Fibroblast of lung (primary cell): ENCODE data around the gene SH3BP2. TPM values are rescaled to one million over a fixed set of nuclear protein-coding genes. Genes with fewer than 3 reads are reported as not detected.

Source experiments
- DNase-seq, 2 donors: peaks; one replicate each; pipeline versions ENCODE4 v3.0.0 to v3.0.0-alpha.2; 2010; ENCODE audit warnings: low read depth in 2 of 2
- H2AFZ ChIP-seq: 2 replicates; pipeline ENCODE4 v1.5.1; 2012; ENCODE audit warnings: low read length, control low read depth, inconsistent platforms
- H3K27ac ChIP-seq: 2 replicates; pipeline ENCODE4 v1.5.1; 2011; ENCODE audit warnings: low read length, control low read depth; ENCODE audit not compliant: insufficient read depth
- H3K27me3 ChIP-seq: 2 replicates; pipeline ENCODE4 v1.5.1; 2011; ENCODE audit warnings: mild to moderate bottlenecking, low read length; ENCODE audit not compliant: control insufficient read depth, insufficient read depth
- H3K36me3 ChIP-seq: 2 replicates; pipeline ENCODE4 v1.5.1; 2011; ENCODE audit warnings: low read length; ENCODE audit not compliant: control insufficient read depth, insufficient read depth
- H3K4me1 ChIP-seq: 2 replicates; pipeline ENCODE4 v1.5.1; 2011; ENCODE audit warnings: low read length; ENCODE audit not compliant: control insufficient read depth, insufficient read depth; ENCODE audit errors: extremely low read depth
- H3K4me2 ChIP-seq: 2 replicates; pipeline ENCODE4 v1.5.1; 2011; ENCODE audit warnings: low read length, control low read depth; ENCODE audit not compliant: insufficient read depth; ENCODE audit errors: extremely low read depth
- H3K4me3 ChIP-seq, 4 experiments: fragments of 200-600 bp in 1 of 4; sonication (generic) in 1 of 4; replicated peaks in 1 of 4; 2 replicates each; pipeline ENCODE4 v1.5.1; 2011 to 2016; ENCODE audit warnings: low read length in 4 of 4, low read depth in 3 of 4, mild to moderate bottlenecking in 3 of 4, control low read depth in 2 of 4, inconsistent platforms in 1 of 4, mixed read lengths in 1 of 4; ENCODE audit not compliant: insufficient read depth in 1 of 4; ENCODE audit errors: control extremely low read depth in 1 of 4
- H3K79me2 ChIP-seq: 2 replicates; pipeline ENCODE4 v1.5.1; 2012; ENCODE audit warnings: mild to moderate bottlenecking, low read length, inconsistent platforms; ENCODE audit not compliant: control insufficient read depth, insufficient read depth
- H3K9ac ChIP-seq: 2 replicates; pipeline ENCODE4 v1.5.1; 2011; ENCODE audit warnings: mild to moderate bottlenecking, low read length, control low read depth; ENCODE audit not compliant: insufficient read depth
- H3K9me3 ChIP-seq: 2 replicates; pipeline ENCODE4 v1.5.1; 2012; ENCODE audit warnings: low read depth, low read length; ENCODE audit not compliant: control insufficient read depth, insufficient read depth
- H4K20me1 ChIP-seq: 2 replicates; pipeline ENCODE4 v1.5.1; 2011; ENCODE audit warnings: low read length; ENCODE audit not compliant: control insufficient read depth, insufficient read depth; ENCODE audit errors: extremely low read depth
- CTCF ChIP-seq, 2 donors: IDR thresholded peaks in 1 of 2; conservative IDR thresholded peaks in 1 of 2; 1 replicate in 1 of 2; 2 replicates in 1 of 2; pipeline ENCODE4 v1.5.1; 2011 to 2012; ENCODE audit warnings: low read length in 2 of 2, control low read depth in 1 of 2, inconsistent platforms in 1 of 2, low read depth in 1 of 2, mild to moderate bottlenecking in 1 of 2
- EZH2 ChIP-seq: IDR thresholded peaks from 2 replicates; pipeline ENCODE4 v1.5.1; 2012; ENCODE audit warnings: low read length, control low read depth, mild to moderate bottlenecking; ENCODE audit errors: missing control alignments
- polyA plus RNA-seq, 2 donors: library from polyadenylated mRNA; depleted of rRNA in 1 of 2; stranded (reverse) in 1 of 2; unstranded in 1 of 2; fragments of >200 nt; gene quantifications; 2 replicates each; pipeline ENCODE4 v1.2.1, GENCODE V29; 2011 to 2012; ENCODE audit warnings: missing spikeins in 1 of 2
- total RNA-seq: library from RNA; depleted of rRNA; stranded (reverse); fragments of >200 nt; gene quantifications from 2 replicates; pipeline ENCODE4 v1.2.1, GENCODE V29; 2014

Gene SH3BP2
- total and polyA plus RNA-seq, 2 donors (not counting 1 experiment from before 2014, with no cell fraction given) = 8.6 to 14.1 TPM

GRCh38 chr4:2836391-2836859 is 43.5 kb downstream of the SH3BP2 start:
- no peak overlapping the region for H3K27ac ChIP-seq
- no peaks in the 10 kb centered on the region for H3K9me3 ChIP-seq
- H3K36me3 ChIP-seq = peaks cover 18% of the 10 kb centered on the region
- H3K79me2 ChIP-seq = no peaks in the 10 kb centered on the region
- TF ChIP-seq CTCF (conservative IDR thresholded peaks at IDR 0.05 in 1 of 2, IDR thresholded peaks at IDR 0.05 in 1 of 2; ENCODE audit: low read depth in 1 of 2, low read length in 2 of 2) (no peak), EZH2 (no peak)
- peaks cover 5% of the 10 kb centered on the region for H3K4me1 ChIP-seq
- H2AFZ ChIP-seq = no peak overlapping the region
- no peak overlapping the region for H3K4me3 ChIP-seq
- H4K20me1 ChIP-seq = no peaks in the 10 kb centered on the region
- H3K9ac ChIP-seq = no peak overlapping the region
- no peak for DNase-seq
- H3K4me2 ChIP-seq = no peak overlapping the region
- H3K27me3 ChIP-seq = no peaks in the 10 kb centered on the region

- no peak for DNase-seq
- Histone ChIP-seq H3K9ac (no peak overlapping the region), H3K79me2 (no peaks in the 10 kb centered on the region), H4K20me1 (no peaks in the 10 kb centered on the region), H3K27me3 (no peaks in the 10 kb centered on the region), H3K4me2 (peak overlapping the region; percentile 75), H3K27ac (peak overlapping the region; percentile 43), H3K4me1 (peaks cover 5% of the 10 kb centered on the region), H3K4me3 (peak overlapping the region in 1 of 4 experiments; percentile 37), H2AFZ (peak overlapping the region; percentile 63), H3K9me3 (no peaks in the 10 kb centered on the region), H3K36me3 (peaks cover 14% of the 10 kb centered on the region)
- TF ChIP-seq EZH2 (no peak), CTCF (conservative IDR thresholded peaks at IDR 0.05 in 1 of 2, IDR thresholded peaks at IDR 0.05 in 1 of 2; ENCODE audit: low read depth in 1 of 2, low read length in 2 of 2) (no peak)
Observed at GRCh38 chr4:2837110-2837903, 44.4 kb downstream of the SH3BP2 start.

- H2AFZ ChIP-seq = peak overlapping the region; percentile 63
- H3K36me3 ChIP-seq = peaks cover 10% of the 10 kb centered on the region
- no peaks in the 10 kb centered on the region for H3K27me3 ChIP-seq
- peaks cover 9% of the 10 kb centered on the region for H3K4me1 ChIP-seq
- no peaks in the 10 kb centered on the region for H3K9me3 ChIP-seq
- no peak for TF ChIP-seq CTCF (conservative IDR thresholded peaks at IDR 0.05 in 1 of 2, IDR thresholded peaks at IDR 0.05 in 1 of 2; ENCODE audit: low read depth in 1 of 2, low read length in 2 of 2)
- no peak for TF ChIP-seq EZH2
- H3K9ac ChIP-seq = no peak overlapping the region
- peak overlapping the region; percentile 43 for H3K27ac ChIP-seq
- no peaks in the 10 kb centered on the region for H4K20me1 ChIP-seq
- H3K79me2 ChIP-seq = peaks cover 1% of the 10 kb centered on the region
- DNase-seq = peak; percentile 37 to 59
- peak overlapping the region; percentile 75 for H3K4me2 ChIP-seq
- peak overlapping the region in 2 of 4 experiments; percentile 5 to 37 for H3K4me3 ChIP-seq
Observed at GRCh38 chr4:2837904-2838496, 45.1 kb downstream of the SH3BP2 start.
